OCI-LY1 (cell line): ENCODE data around the gene VWA3B.

ENCODE experiments used
- EZH2 ChIP-seq: fragments of 200-600 bp; sonication (generic), shearing (Covaris generic); IDR thresholded peaks from 2 replicates; pipeline ENCODE4 v1.8.0; 2017; ENCODE audit warnings: borderline replicate concordance, mixed run types, mild to moderate bottlenecking, antibody characterized with exemption, low read length, moderate library complexity, mixed read lengths
- TF ChIP-seq, protein P1 (sequence below): fragments of 200-600 bp; sonication (generic), shearing (Covaris generic); IDR thresholded peaks from 2 replicates; pipeline ENCODE4 v1.5.1; 2017; ENCODE audit warnings: mild to moderate bottlenecking, antibody characterized with exemption, low read length, moderate library complexity, mixed read lengths

GRCh38 chr2:98327776-98328175, 240.8 kb downstream of the VWA3B start:
- TF ChIP-seq, protein P1, sequence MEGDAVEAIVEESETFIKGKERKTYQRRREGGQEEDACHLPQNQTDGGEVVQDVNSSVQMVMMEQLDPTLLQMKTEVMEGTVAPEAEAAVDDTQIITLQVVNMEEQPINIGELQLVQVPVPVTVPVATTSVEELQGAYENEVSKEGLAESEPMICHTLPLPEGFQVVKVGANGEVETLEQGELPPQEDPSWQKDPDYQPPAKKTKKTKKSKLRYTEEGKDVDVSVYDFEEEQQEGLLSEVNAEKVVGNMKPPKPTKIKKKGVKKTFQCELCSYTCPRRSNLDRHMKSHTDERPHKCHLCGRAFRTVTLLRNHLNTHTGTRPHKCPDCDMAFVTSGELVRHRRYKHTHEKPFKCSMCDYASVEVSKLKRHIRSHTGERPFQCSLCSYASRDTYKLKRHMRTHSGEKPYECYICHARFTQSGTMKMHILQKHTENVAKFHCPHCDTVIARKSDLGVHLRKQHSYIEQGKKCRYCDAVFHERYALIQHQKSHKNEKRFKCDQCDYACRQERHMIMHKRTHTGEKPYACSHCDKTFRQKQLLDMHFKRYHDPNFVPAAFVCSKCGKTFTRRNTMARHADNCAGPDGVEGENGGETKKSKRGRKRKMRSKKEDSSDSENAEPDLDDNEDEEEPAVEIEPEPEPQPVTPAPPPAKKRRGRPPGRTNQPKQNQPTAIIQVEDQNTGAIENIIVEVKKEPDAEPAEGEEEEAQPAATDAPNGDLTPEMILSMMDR, result no peak
- TF ChIP-seq EZH2, result no peak
